NT2/D1 (cell line): Measurements from ENCODE around the gene GCC2.

ENCODE experiments used
- YY1 ChIP-seq: IDR thresholded peaks from 2 replicates; pipeline ENCODE4 v1.6.1; 2011; ENCODE audit not compliant: insufficient read length, insufficient read depth
- ZNF274 ChIP-seq: IDR thresholded peaks from 2 replicates; pipeline ENCODE4 v1.6.1; 2011; ENCODE audit warnings: mild to moderate bottlenecking, low read depth, low read length

DNA sequence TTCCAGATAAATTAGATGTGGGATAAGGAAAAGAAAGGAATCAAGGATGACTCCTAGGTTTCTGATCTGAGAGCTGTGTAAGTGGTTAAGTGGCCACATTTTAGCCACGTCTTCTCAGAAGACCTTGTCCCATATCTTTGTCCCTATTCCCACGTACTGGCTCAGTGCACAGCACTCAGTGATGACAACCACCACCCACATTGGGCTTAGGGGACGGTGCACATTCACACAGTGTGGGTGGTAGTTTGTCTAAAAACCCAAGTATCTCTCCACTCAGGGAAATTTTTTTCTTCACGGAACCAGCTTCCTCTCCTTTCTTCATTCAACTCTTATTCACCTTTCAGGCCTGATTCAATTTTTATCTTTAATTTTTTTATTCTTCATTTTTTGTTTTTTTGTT lies 30.6 kb upstream of the GCC2 start:
- TF ChIP-seq ZNF274, result no peak
- no peak for TF ChIP-seq YY1
